ENCODE results near the gene TCP11X1.
"Not testable (repeated sequence)": the region's sequence is repeated elsewhere in the genome, so short reads cannot be mapped to it uniquely, and the experiment has no call there.

The TCP11X1 gene

GRCh38 chrX:102214986-102215385, at the start of gene TCP11X1:
Gene TCP11X1 (plus strand): TSS chrX:102215301.
- not testable (repeated sequence) for H3K27ac Mint-ChIP-seq, H3K27me3 Mint-ChIP-seq, H3K9me3 Mint-ChIP-seq, H3K4me1 Mint-ChIP-seq, DNase-seq, H3K4me3 Mint-ChIP-seq, ATAC-seq

- DNase-seq, result no peak
- no peak for ATAC-seq
- no peaks in the 10 kb centered on the region for H3K27me3 Mint-ChIP-seq
- H3K9me3 Mint-ChIP-seq, result no peaks in the 10 kb centered on the region
- no peak overlapping the region for H3K27ac Mint-ChIP-seq
- no peak overlapping the region for H3K4me3 Mint-ChIP-seq
- H3K4me1 Mint-ChIP-seq, result no peaks in the 10 kb centered on the region
Measured at GRCh38 chrX:102185967-102186720, 29.0 kb upstream of the TCP11X1 start.

GRCh38 chrX:102207940-102208339, 7.2 kb upstream of the TCP11X1 start:
- not testable (repeated sequence) for H3K27me3 Mint-ChIP-seq, DNase-seq, ATAC-seq, H3K9me3 Mint-ChIP-seq, H3K4me3 Mint-ChIP-seq, H3K4me1 Mint-ChIP-seq, H3K27ac Mint-ChIP-seq

- not testable (repeated sequence) for H3K9me3 Mint-ChIP-seq, ATAC-seq, H3K27ac Mint-ChIP-seq, H3K4me3 Mint-ChIP-seq, H3K27me3 Mint-ChIP-seq, H3K4me1 Mint-ChIP-seq, DNase-seq
Measured at GRCh38 chrX:102216497-102216896, 1.4 kb downstream of the TCP11X1 start.

GRCh38 chrX:102235678-102236077, 20.6 kb downstream of the TCP11X1 start:
- H3K9me3 Mint-ChIP-seq, H3K27me3 Mint-ChIP-seq, H3K4me1 Mint-ChIP-seq, H3K27ac Mint-ChIP-seq, H3K4me3 Mint-ChIP-seq, DNase-seq, ATAC-seq: not testable (repeated sequence)

- not testable (repeated sequence) for H3K27me3 Mint-ChIP-seq, H3K27ac Mint-ChIP-seq, ATAC-seq, H3K4me3 Mint-ChIP-seq, DNase-seq, H3K4me1 Mint-ChIP-seq, H3K9me3 Mint-ChIP-seq
Measured at GRCh38 chrX:102240265-102240664, 25.2 kb downstream of the TCP11X1 start.

GRCh38 chrX:102246893-102247292, 31.8 kb downstream of the TCP11X1 start, which contains the start of gene NXF2:
Gene NXF2 (plus strand): TSS chrX:102247167. CDS start chrX:102307079, 59,912 bp downstream.
- not testable (repeated sequence) for H3K9me3 Mint-ChIP-seq, H3K27ac Mint-ChIP-seq, DNase-seq, H3K4me1 Mint-ChIP-seq, ATAC-seq, H3K27me3 Mint-ChIP-seq, H3K4me3 Mint-ChIP-seq

GRCh38 chrX:102272231-102272630, 57.1 kb downstream of the TCP11X1 start:
- H3K4me1 Mint-ChIP-seq, ATAC-seq, H3K27ac Mint-ChIP-seq, H3K27me3 Mint-ChIP-seq, H3K9me3 Mint-ChIP-seq, DNase-seq, H3K4me3 Mint-ChIP-seq: not testable (repeated sequence)

All from stimulated activated naive CD8-positive, alpha-beta T cell treated with anti-CD3 and anti-CD28 coated beads, Interleukin-15, amount 100 ng/mL, for 72 hours (primary cell).